ENCODE data around the gene KCNN3. TPM values are rescaled to one million over a fixed set of nuclear protein-coding genes. Genes with fewer than 3 reads are reported as not detected.

The KCNN3 gene
- total and polyA plus RNA-seq, 10 donors, result 0.13 to 15.1 (median 7.4) TPM

- 49 to 66% (median 57%) methylated on average over 3 of the region's 3 CpGs for WGBS, 5 donors
These were observed 104.1 kb downstream of the KCNN3 start for GRCh38 chr1:154765970-154766369.

GRCh38 chr1:154764773-154765172 is 105.3 kb downstream of the KCNN3 start:
- Histone ChIP-seq H3K36me3 (no peaks in the 10 kb centered on the region), H3K4me1 (peaks cover 3 to 16% (median 11%) of the 10 kb centered on the region in 6 donors), H3K27ac (no peak overlapping the region), H3K9me3 (no peaks in the 10 kb centered on the region), H3K27me3 (replicated peaks in 1 of 7) (peaks cover 0 to 43% (median 18%) of the 10 kb centered on the region in 7 donors), H3K4me3 (no peak overlapping the region)
- no peak for DNase-seq
- TF ChIP-seq, protein P1, sequence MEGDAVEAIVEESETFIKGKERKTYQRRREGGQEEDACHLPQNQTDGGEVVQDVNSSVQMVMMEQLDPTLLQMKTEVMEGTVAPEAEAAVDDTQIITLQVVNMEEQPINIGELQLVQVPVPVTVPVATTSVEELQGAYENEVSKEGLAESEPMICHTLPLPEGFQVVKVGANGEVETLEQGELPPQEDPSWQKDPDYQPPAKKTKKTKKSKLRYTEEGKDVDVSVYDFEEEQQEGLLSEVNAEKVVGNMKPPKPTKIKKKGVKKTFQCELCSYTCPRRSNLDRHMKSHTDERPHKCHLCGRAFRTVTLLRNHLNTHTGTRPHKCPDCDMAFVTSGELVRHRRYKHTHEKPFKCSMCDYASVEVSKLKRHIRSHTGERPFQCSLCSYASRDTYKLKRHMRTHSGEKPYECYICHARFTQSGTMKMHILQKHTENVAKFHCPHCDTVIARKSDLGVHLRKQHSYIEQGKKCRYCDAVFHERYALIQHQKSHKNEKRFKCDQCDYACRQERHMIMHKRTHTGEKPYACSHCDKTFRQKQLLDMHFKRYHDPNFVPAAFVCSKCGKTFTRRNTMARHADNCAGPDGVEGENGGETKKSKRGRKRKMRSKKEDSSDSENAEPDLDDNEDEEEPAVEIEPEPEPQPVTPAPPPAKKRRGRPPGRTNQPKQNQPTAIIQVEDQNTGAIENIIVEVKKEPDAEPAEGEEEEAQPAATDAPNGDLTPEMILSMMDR (IDR thresholded peaks at IDR 0.05 in 8 of 11, conservative IDR thresholded peaks at IDR 0.05 in 3 of 11), result no peak
- TF ChIP-seq POLR2A (IDR thresholded peaks at IDR 0.05) (no peak), POLR2AphosphoS5 (IDR thresholded peaks at IDR 0.05) (no peak)
- intact Hi-C loops (cut with DNase I; ENCODE audit: low total_unique reads), result loop anchor here (10.0 kb wide), 2 partner anchors 200 to 280 kb away; partner anchors contain the start of gene CHRNB2
- 81 to 93% (median 83%) methylated on average over 3 of the region's 3 CpGs for WGBS, 5 donors

More at GRCh38 chr1:154765970-154766369, 104.1 kb downstream of the KCNN3 start:
- TF ChIP-seq POLR2AphosphoS5 (IDR thresholded peaks at IDR 0.05), result no peak
- TF ChIP-seq POLR2A (IDR thresholded peaks at IDR 0.05), result no peak
- TF ChIP-seq, protein P1 (IDR thresholded peaks at IDR 0.05 in 8 of 11, conservative IDR thresholded peaks at IDR 0.05 in 3 of 11), result peak in 3 of 11 experiments; percentile 25 to 39 (median 30)
- Histone ChIP-seq H3K4me1 (peaks cover 0 to 4% (median 0%) of the 10 kb centered on the region in 6 donors), H3K27me3 (replicated peaks in 1 of 7) (peaks cover 0 to 31% (median 6%) of the 10 kb centered on the region in 7 donors), H3K4me3 (no peak overlapping the region), H3K9me3 (no peaks in the 10 kb centered on the region), H3K27ac (no peak overlapping the region), H3K36me3 (no peaks in the 10 kb centered on the region)
- intact Hi-C loops (cut with DNase I; ENCODE audit: low total_unique reads), result loop anchor here (10.0 kb wide), 2 partner anchors 201 to 281 kb away; partner anchors contain the start of gene CHRNB2
- DNase-seq, result peak; percentile 20

GRCh38 chr1:154764181-154764580 is 105.9 kb downstream of the KCNN3 start:
- DNase-seq, result no peak
- Histone ChIP-seq H3K36me3 (no peaks in the 10 kb centered on the region), H3K4me3 (no peak overlapping the region), H3K27me3 (replicated peaks in 1 of 7) (peaks cover 0 to 49% (median 20%) of the 10 kb centered on the region in 7 donors), H3K4me1 (peaks cover 3 to 21% (median 17%) of the 10 kb centered on the region in 6 donors), H3K9me3 (no peaks in the 10 kb centered on the region), H3K27ac (no peak overlapping the region)
- 97 to 100% (median 98%) methylated on average over 1 of the region's 1 CpG for WGBS, 5 donors
- TF ChIP-seq, protein P1 (IDR thresholded peaks at IDR 0.05 in 8 of 11, conservative IDR thresholded peaks at IDR 0.05 in 3 of 11), result no peak
- TF ChIP-seq POLR2A (IDR thresholded peaks at IDR 0.05) (no peak), POLR2AphosphoS5 (IDR thresholded peaks at IDR 0.05) (no peak)
- intact Hi-C loops (cut with DNase I; ENCODE audit: low total_unique reads), result loop anchor here (10.0 kb wide), 2 partner anchors 199 to 279 kb away; partner anchors contain the start of gene CHRNB2

DNA sequence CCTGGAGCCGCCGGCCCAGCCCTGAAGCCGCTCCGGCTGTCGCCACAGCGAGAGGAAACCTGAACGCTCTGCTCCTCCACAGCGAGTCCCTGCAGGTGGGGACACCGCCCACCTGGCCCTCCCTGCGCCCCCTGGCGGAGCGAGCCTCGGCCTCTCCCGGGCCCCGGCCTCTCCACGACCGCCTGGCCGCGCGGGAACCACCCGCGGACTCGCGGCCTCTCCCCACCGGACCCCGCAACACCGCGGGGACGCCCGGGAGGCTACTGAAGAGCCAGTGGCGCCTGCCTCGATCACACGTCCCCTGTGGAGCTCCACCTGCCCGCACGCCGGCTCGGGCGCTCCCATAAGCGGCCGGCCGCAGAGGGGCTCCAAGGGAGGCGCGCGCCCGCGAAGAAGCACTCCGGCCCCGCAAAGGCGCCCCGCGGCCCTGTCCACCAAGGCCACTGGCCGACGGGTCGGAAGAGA is 109.6 kb downstream of the KCNN3 start:
- Histone ChIP-seq H3K4me1 (peaks cover 3 to 26% (median 20%) of the 10 kb centered on the region in 6 donors), H3K27me3 (replicated peaks in 1 of 7) (peaks cover 0 to 47% (median 20%) of the 10 kb centered on the region in 7 donors), H3K4me3 (peak overlapping the region; percentile 3 to 66 (median 35)), H3K9me3 (no peaks in the 10 kb centered on the region), H3K36me3 (no peaks in the 10 kb centered on the region), H3K27ac (peak overlapping the region in 3 of 8 donors; percentile 9 to 39 (median 37))
- intact Hi-C loops (cut with DNase I; ENCODE audit: low total_unique reads), result loop anchor here (10.0 kb wide), 2 partner anchors 196 to 276 kb away; partner anchors contain the start of gene CHRNB2
- peak; percentile 95 for DNase-seq
- WGBS, 5 donors, result 2 to 6% (median 3%) methylated on average over 27 to 54 of the region's 54 CpGs
- TF ChIP-seq POLR2A (IDR thresholded peaks at IDR 0.05) (no peak), POLR2AphosphoS5 (IDR thresholded peaks at IDR 0.05) (peak; percentile 16 to 69 (median 52))
- TF ChIP-seq, protein P1 (IDR thresholded peaks at IDR 0.05 in 8 of 11, conservative IDR thresholded peaks at IDR 0.05 in 3 of 11), result peak; percentile 62 to 95 (median 91)
